ENCODE data around the gene MCM6.
A peak's percentile ranks its signal among the peaks of the same experiment; 100 is the strongest.
"Not testable (repeated sequence)": the region's sequence is repeated elsewhere in the genome, so short reads cannot be mapped to it uniquely, and the experiment has no call there.

MCM6 gene

DNA sequence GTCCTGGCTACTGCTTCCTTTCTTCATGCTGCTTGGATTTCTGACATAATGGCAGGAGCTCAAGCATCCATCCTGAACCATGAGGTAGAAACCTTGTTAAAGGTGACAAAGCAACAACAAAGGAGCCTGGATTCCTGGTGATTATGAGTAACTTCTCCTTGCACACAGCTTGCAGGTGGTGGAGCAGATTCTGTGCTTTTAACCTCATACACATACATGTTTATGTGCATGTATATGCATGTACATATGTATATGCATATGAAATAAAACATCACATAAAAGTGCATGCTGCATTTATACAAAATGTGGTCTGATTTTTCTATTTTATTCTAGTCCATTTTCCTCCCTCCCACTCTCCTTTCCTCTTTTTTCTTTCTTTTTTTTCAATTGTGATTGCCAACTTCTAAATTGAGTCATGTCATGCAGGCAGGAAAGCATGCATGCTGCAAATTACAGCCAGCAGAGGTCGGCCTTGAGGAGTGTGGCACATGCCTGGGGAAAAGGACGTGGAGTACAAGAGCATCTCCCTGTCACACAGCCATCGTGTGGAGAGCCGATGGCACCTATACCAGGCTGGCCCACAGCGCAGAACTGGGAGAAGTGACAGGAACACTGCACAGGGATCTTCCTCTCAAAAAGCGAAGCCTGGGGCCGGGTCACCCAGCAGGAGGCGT is 57.2 kb downstream of the MCM6 start:
- no peak for DNase-seq

DNA sequence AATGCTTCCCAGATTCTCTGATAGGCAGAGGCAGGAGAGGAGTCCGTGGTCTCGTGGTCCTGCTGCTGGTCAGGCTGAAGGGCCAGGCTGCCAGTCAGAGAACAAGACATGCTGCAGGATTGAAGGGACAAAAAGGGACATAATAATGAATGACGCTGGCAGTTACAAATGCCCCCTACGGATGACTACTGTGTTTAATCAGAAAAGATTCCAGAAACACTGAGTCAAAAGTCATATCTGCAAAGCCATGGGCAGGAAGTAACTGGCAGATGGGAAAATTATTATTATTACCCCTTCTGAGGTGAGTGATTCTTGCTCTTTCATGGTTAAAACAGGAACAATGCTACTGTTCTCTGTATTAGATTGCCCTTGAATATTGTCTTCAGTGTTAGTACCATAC is 58.3 kb downstream of the MCM6 start:
- DNase-seq: no peak

DNA sequence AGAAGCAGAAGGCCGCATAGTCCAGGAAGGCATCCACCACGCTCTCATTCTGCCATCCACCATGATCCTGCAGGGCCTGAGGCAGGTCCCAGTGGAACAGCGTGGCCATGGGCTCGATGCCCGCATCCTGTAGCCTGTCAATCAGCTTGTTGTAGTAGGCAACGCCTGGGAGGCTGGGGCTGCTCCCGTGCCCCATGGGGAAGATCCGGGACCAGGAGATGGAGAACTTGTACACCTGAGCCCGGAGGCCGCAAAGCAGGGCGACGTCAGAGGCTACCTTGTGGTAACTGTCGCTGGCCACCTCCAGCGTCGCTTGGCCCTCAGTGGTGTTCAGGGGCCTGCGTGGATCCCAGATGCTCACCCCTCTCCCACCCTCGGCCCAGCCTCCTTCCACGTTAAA is 58.8 kb downstream of the MCM6 start:
- DNase-seq: no peak

DNA sequence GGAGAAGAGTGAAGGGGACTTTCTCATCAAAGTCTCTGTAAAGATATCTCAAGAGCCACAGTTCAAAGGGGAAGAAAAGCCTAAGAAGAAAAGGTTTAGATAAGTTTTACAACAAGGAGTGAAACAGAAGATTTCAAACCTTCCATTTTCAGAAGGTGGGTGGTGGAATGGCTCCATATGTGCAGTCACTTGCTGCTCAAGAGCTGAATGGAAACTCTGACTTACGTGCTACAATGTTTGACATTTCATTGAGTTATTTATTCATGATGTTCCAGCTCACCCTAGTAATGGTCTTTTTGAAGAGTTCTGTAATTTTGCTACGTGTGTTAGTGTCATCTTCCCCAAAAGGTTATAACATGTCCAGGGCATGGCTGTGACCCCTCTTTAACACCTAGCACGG is 61.0 kb downstream of the MCM6 start:
- no peak for DNase-seq

DNA sequence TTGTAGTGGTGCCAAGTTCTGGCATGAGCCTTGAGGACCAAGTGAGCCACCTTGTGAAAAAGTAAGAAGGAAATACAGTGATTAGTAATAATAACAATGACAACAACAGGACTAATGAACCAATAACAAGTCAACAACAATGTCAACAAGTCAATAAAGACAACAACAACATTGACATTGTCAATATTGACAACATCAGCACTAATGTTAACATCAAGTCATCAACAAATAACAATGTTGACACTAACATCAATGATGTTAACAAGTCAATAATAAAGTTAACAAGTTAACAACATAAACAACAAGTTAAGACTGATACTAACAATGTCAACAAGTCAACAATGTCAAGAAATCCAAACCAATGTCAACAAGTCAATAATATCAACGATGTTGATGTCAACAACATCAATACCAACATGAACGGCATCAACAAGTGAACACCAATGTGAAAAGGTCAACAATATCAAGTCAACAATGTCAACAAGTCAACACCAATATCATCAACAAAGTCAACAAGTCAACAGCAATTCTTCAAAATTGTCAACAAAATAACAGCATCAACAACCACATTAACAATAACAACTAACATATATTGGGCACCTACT is 63.2 kb downstream of the MCM6 start:
- no peak for DNase-seq

DNA sequence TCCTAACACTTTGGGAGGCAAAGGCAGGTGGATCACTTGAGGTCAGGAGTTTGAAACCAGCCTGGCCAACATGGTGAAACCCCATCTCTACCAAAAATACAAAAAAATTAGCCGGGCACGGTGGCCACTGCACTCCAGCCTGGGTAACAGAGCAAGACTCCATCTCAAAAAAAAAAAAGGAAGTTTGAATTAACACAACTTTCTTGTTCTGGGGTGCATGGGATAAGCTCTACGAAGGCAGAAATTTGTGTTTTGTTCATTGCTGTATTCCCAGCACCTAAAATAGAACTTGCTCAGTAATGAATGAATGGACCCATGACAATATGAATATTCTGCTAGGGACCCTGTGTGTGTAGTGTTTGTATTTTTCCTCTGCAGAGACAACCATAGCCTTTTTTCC is 68.4 kb downstream of the MCM6 start:
- DNase-seq: not testable (repeated sequence)

DNA sequence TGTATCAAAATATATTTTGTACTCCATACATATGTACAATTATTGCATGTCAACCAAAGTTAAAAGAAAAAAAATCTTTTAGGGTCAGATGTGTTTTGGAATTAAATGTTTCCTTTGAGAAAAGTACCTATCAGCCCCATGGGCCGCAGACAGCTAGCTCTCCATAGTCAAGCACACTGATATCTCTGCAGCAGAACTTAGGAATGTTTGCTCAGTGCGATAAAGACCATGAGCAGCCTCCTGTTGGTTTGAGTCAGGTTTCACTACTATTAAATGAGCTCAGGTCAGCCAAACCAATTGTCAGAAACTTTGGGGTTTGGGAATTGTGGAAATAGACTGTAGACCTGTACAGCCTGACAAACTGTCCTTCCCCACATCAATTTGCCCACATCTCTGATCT is 73.0 kb downstream of the MCM6 start:
- no peak for DNase-seq

DNA sequence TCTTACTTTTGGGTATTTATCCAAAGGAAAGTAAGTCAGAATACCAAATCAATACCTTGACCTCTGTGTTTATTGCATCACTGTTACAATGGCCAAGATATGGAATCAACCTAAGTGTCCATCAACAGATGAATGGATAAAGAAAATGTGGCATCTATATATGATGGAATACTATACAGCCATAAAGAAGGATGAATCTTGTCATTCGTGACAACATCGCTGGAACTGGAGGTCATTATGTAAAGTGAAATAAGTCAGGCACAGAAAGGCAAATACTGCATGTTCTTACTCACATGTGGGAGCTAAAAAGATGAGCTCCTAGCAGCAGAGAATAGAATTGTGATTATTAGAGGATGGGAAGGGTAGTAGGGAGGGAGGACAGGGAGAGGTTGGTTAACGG is 73.9 kb downstream of the MCM6 start:
- no peak for DNase-seq

DNA sequence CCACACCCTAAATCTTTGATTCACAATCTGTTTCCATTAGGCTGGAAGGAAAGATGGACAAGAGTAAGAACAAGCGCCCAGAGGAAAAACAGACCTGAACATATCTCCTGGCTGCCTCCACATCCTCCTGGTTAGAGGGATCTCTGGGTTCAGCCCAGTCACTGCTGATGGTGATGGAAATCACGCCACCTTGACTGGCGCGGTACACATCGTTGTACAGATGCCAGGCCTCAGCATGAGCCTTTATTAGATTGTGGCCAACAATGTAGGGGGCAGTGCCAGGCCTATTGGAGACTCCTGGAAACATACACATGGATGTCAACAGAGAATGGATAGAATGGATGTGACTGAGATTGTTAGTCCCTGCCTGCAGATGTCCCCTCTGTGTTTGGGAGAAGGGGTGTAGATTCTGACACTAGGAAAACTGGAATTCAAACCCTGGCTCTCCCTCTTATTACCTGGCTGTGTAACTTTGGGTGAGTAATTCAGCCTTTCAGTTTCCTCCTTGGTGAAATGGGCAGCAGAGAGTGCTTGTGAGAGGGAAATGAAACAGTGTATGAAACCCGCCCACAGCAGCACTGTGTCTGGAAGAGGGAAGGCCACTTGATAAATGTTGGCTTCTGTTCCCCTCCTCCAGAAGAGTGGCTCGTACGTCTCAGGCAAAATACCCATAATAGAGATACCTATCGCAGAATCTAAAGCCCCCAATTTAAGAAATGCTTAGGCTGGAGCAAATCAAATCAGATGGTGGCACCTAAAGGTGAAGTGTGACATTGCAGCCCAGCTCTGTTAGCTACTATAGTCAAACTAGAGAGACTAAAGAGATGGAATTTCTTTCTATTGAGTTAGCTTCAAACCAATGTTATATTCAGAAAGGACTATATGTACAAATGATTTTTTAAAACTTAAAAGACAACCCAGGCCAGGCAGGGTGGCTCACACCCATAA is 75.5 kb downstream of the MCM6 start:
- DNase-seq: no peak

DNA sequence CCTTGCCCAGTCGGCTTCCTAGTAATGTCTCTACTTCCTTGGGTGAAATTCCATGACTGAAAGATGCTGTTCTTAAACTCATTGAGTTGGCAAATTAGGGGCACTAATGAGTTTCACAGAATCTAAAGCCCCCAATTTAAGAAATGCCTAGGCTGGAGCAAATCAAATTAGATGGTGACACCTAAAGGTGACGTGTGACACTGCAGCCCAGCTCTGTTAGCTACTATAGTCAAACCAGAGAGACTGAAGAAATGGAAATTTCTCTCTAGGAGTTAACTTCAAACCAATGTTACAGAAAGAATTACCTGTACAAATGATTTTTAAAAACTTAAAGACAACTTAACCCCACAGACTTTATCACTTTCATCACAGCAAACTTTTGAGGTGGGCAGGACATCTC is 76.5 kb downstream of the MCM6 start:
- no peak for DNase-seq

DNA sequence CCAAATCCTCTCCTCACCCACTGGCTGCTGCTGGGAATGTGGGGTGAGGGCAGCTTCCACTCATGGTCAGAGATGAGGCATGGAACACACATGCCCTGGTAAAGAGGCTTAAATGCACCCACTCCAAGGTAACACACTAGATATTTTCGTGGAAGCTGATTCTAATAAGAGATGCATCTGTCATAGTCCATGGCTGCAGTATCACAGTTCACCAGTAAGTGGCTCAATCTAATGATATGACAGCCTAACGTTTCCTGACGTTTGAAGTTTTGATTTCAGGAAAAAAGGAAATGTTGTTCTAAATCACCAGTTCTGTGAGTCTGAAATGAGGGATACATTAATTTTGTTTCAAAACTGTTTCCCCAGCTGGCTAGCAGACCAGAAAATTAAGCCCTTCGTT is 77.5 kb downstream of the MCM6 start:
- no peak for DNase-seq

DNA sequence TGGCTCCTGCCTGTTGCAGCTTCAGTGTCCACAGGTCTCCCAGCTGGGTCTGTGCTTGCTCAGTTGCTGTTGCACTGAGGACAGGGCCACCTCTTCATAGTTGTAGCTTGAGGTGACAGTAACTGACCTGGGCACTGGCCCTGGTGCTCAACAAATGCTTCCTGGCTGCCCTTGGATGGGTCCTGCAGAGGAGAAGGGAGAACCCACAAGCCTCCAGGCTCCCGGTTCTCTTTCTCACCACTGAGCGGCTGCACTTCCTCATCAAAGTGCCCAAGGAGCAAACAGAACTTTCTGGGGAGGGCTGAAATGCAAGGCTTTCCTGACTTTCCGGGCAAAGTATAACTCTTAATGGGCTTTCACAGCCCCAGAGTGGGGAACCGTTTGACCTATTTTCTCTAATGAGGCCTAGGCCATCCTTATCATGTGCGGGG is 78.0 kb downstream of the MCM6 start:
- DNase-seq: no peak

DNA sequence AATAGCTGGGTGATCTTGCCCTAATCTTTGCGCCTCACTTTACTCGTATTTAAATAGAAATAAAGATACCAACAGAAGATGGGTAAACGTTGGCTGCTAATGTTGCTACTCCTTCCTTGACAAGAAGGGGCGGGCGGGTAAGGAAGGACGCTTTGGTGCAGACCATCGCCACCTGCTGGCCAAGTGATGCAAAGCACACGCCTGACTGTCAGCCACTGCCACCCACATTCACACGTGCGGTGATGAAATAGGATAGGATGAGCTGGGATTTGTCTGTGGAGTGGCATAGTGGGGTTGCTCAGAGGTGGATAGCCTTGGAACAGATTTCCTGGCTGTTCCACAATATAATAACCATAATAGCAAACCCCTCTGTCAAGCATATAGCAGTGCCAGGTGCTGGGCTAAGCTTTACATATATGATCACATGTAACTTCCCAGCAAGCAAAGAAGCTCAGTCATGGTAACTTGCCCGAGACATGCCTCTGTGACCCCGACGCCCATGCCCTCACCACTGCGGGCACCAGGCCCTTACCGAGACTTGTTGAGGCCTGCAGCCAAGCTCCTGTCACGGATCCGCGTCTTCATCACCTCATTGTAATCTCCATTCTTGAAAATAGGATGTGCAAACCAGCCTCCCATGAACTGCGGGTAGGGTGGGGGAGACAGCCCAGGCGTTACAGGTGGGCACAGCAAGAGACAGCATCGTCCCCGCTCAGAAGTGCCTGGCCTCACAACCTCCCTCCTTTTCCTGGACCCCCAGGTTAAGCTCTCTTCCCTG is 78.6 kb downstream of the MCM6 start:
- peak; percentile 26 for DNase-seq

DNA sequence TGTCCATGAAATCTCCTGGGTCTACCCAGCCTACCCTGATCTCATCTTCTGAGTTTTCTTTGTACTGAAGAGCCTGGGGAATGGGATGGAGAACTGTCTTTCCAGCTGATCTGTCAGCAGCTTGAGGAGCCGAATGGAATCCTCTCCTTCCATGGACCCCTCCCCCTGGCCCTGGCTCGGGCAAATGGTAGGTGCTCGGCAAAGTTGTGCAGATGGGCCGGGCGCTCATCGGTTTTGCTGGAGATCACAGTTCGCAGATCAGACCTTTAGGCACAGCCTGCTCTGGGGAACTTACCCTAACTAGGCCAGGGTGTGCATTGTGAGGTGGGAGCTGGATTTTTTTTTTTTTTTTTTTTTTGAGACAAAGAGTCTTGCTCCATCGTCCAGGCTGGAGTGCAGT is 79.6 kb downstream of the MCM6 start:
- no peak for DNase-seq

DNA sequence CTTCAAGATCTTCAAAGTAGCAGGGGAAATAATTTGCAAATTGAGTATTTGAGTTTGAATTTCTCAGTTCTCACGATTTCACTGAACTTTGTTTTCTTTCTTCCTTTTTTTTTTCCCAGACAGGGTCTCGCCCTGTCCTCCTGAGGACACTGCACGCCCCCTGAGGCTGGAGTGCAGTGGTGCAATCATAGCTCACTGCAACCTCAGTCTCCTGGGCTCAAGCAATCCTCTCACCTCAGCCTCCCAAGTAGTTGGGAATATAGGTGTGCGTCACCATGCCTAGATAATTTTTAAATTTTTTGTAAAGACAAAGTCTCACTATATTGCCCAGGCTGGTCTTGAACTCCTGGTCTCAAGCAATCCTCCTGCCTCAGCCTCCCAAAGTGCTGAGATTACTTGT is 80.6 kb downstream of the MCM6 start:
- not testable (repeated sequence) for DNase-seq

DNA sequence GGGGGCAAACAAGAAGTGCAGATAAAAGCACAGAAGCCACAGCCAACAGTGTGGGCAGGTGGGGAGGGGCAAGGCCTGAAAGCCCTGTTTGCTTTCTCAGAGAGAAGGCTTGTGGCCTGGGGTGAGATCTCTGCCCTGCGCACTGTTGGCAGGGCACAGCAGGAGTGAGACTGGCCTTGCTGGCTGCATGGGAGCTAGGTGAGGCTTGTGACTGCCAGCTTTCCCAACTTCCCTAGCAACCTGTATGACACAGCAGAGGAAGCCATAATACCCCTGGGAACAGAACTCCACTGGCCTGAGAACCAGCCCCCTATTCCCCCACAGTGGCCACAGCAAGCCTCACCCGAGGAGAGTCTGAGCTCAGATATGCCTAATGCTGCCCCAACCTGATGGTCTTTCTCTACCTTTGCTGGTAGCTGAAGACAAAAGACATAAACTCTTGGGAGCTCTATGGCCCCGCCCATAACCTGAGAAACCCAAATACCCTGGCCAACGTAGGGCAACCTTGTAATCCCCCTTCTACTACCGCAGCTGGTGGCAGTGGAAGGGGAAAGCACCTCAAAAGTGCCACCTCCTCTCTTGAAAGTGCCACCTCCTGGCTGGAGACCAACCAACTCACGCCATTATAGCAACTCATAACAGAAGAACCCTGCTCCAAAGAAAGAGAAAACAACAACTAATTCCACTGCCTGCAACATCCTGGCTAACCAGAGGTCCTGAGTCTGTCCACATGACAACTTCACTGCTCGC is 83.7 kb downstream of the MCM6 start:
- DNase-seq: no peak

DNA sequence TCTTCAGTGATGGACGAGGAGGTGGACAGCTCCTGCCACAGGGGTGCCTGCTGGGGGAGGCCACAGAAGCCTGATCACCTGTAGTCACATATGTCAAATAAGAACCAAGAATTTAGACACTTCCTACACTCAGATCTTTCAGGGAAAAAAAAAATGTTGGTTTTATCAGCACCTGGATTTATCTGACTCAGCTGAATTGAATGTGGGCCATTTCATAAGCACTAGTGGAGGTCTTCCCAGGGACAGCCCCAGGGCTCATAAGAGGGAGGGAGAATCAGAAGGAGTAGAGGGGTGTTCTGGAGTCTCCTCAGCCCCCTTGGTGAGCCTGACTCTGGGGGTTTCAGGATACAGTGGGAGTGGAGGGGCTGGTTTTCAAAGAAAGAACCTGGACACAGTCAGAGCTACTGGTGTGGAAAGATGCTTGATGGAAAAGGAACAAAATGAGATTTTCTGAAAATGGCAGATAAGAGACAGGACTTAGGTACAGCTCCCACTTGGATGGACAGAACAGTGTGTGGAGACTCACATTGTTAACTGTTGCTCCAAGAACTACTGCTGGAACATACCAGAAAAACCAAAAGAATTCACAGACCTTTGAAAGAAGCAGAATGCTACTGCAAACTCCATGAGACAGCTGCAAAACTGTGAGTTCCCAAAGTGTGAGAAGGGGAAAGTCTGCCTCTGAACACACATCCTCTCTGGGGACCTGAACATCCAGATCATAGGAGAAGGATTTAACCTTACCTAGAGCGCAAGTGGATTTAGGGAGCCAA is 84.6 kb downstream of the MCM6 start:
- no peak for DNase-seq

DNA sequence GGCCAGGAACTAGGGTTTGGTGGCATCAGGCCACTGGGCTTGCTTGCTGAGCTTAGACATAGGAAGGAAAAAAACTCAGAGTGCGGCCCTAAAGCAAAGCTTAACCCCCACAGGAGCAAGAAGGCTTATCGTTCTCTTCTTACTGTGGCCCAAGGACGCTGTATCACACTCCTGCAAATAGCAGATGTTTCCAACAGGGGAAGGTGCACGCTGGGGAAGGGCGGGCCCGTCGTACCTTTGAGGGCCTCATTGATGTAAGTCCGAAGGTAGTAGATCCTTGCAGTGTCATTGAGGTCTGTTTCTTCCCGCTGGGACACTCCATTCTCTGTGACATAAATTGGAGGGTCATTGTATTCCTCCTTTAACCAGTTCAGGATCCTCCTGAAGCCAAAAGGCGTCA is 85.8 kb downstream of the MCM6 start:
- DNase-seq: no peak
